ACC112 (cell line): Measurements from ENCODE around the gene CDC14A.

ENCODE experiments used
- H2AFZ ChIP-seq: fragments of 200-600 bp; sonication (generic); one replicate; pipeline ENCODE4 v1.6.0; 2017; ENCODE audit warnings: antibody characterized with exemption, low read length; ENCODE audit not compliant: unreplicated experiment
- H3K27ac ChIP-seq: fragments of 200-600 bp; sonication (generic); 2 replicates; pipeline ENCODE4 v1.5.1; 2014; ENCODE audit warnings: low read depth, mild to moderate bottlenecking, antibody characterized with exemption, low read length, moderate library complexity
- H3K27me3 ChIP-seq: fragments of 200-600 bp; sonication (generic); 2 replicates; pipeline ENCODE4 v1.6.1; 2014; ENCODE audit warnings: mild to moderate bottlenecking, antibody characterized with exemption, low read length, moderate library complexity, mixed read lengths; ENCODE audit not compliant: insufficient read depth
- H3K36me3 ChIP-seq: fragments of 200-600 bp; sonication (generic); 2 replicates; pipeline ENCODE4 v1.6.1; 2016; ENCODE audit warnings: mild to moderate bottlenecking, antibody characterized with exemption, low read length, moderate library complexity, mixed read lengths; ENCODE audit not compliant: insufficient read depth
- H3K4me1 ChIP-seq: fragments of 200-600 bp; sonication (generic); one replicate; pipeline ENCODE4 v1.6.1; 2016; ENCODE audit warnings: low read length, mixed read lengths; ENCODE audit not compliant: insufficient read depth, unreplicated experiment, control insufficient read depth
- H3K4me3 ChIP-seq: fragments of 200-600 bp; sonication (generic); 2 replicates; pipeline ENCODE4 v1.5.1; 2014; ENCODE audit warnings: mild to moderate bottlenecking, low read depth, low read length
- H3K79me2 ChIP-seq: fragments of 200-600 bp; sonication (generic); one replicate; pipeline ENCODE4 v1.6.0; 2016; ENCODE audit warnings: low read length; ENCODE audit not compliant: control insufficient read depth, unreplicated experiment, insufficient read depth

Gene CDC14A

GRCh38 chr1:100428160-100428559, 75.9 kb downstream of the CDC14A start:
- Histone ChIP-seq H3K79me2 (no peaks in the 10 kb centered on the region), H2AFZ (no peak overlapping the region), H3K27me3 (no peaks in the 10 kb centered on the region), H3K27ac (no peak overlapping the region), H3K36me3 (no peaks in the 10 kb centered on the region), H3K4me3 (no peak overlapping the region), H3K4me1 (no peaks in the 10 kb centered on the region)

DNA sequence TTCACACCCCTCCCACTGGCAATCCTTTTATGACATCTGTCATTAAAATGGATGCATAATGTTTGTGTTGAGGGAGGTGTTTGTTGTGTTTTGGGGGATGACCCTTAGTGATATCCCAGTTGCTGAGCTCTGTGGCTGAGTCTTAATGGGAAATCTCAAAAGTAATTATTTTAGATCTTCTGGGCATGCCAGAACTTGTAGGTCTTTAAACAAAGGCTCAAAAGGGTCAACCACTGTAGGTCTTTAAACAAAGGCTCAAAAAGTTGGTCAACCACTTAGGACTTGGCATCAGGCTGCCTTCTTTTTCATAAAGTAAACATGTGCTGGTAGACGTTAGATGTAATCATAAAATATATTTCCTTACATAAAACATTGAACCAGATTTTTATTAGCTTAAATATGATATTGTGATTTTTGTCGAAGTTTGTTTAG, 78.0 kb downstream of the CDC14A start:
- Histone ChIP-seq H3K27ac (no peak overlapping the region), H2AFZ (no peak overlapping the region), H3K27me3 (no peaks in the 10 kb centered on the region), H3K36me3 (no peaks in the 10 kb centered on the region), H3K79me2 (no peaks in the 10 kb centered on the region), H3K4me1 (no peaks in the 10 kb centered on the region), H3K4me3 (no peak overlapping the region)

DNA sequence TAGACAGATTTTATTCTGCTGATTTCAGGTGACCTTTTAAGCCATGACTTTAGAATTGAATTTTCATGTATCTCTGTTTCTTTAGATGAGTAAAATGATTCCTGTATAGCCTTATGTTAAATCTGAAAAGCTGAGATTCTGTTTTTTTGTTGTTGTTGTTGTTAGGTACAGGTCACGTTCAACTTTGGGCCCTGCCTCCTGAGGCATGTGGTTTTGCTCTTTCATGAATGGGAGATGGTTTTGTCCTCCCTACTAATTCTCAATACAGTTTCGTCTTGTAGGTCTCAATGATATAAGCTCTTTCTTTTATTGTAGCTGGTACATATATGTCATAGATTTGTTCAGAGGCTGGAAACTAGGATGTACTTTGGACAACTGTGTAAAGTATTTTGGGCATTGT, 79.6 kb downstream of the CDC14A start:
- Histone ChIP-seq H3K36me3 (no peaks in the 10 kb centered on the region), H3K27me3 (no peaks in the 10 kb centered on the region), H3K4me3 (no peak overlapping the region), H3K4me1 (no peaks in the 10 kb centered on the region), H3K79me2 (no peaks in the 10 kb centered on the region), H2AFZ (no peak overlapping the region), H3K27ac (no peak overlapping the region)

DNA sequence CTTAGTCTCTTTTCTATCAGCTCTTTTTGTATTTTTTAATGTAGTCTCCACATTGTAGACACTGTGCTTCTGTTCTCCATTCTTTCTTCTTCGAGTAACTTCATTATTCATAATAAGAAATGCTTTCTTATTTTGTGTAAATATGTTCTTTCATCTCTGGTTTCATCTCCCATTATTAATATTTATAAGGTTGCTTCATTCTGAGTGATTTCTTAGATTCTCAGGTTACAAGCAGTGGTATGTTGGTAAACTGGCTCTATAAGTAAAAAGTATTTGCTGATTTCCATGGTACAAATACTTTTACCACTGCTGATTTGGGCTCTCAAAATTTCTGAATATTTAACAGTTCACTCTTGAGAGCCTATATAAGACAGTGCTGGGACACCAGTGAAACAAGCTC, 81.3 kb downstream of the CDC14A start:
- Histone ChIP-seq H3K4me1 (no peaks in the 10 kb centered on the region), H3K79me2 (no peaks in the 10 kb centered on the region), H3K27me3 (no peaks in the 10 kb centered on the region), H3K27ac (no peak overlapping the region), H3K4me3 (no peak overlapping the region), H2AFZ (no peak overlapping the region), H3K36me3 (no peaks in the 10 kb centered on the region)

GRCh38 chr1:100434831-100435230, 82.5 kb downstream of the CDC14A start:
- H3K27me3 ChIP-seq, result no peaks in the 10 kb centered on the region
- no peaks in the 10 kb centered on the region for H3K79me2 ChIP-seq
- H3K27ac ChIP-seq, result no peak overlapping the region
- H3K36me3 ChIP-seq, result no peaks in the 10 kb centered on the region
- H2AFZ ChIP-seq, result no peak overlapping the region
- H3K4me1 ChIP-seq, result no peaks in the 10 kb centered on the region
- no peak overlapping the region for H3K4me3 ChIP-seq

DNA sequence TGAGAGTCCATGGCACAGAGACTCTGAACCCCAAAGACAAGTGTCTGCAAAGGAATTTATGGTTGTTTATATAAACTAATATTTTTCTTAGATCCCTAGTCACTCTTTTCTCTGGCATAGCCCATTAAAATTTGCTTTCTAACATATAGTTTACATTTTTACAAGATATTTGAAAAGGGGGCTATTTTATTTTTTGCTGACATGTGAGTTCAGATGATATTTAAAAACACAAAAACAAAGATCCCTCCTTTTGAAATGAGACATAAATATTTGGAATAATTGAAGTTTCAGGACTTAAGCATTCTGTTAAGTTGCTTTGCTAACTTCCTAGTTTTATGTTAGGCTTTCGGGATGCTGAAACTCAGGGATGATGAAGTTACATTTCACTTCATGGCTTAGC, 86.1 kb downstream of the CDC14A start:
- Histone ChIP-seq H3K79me2 (no peaks in the 10 kb centered on the region), H2AFZ (no peak overlapping the region), H3K4me1 (no peaks in the 10 kb centered on the region), H3K27me3 (no peaks in the 10 kb centered on the region), H3K27ac (no peak overlapping the region), H3K36me3 (no peaks in the 10 kb centered on the region), H3K4me3 (no peak overlapping the region)

DNA sequence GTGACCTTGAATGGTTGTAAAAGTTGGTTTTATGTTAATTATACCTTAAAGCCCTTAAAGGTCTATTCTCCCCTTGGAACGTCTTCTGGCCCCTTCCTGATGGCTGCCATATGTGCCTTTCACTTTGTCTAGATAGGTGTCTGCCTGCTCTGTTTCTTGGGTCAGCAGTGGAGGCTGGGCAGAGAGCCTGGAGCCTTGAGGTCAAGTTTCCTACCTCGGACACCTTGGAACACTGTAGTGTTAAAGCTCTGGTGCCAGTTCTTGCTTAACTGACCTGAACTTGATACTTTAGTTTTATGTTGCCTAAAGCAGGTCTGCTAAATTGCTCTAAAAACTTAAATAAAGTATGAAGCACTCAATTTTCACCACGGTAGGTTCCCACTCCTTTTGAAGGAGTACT, 86.5 kb downstream of the CDC14A start:
- H3K4me3 ChIP-seq, result no peak overlapping the region
- H3K4me1 ChIP-seq, result peaks cover 4% of the 10 kb centered on the region
- no peak overlapping the region for H3K27ac ChIP-seq
- H2AFZ ChIP-seq, result no peak overlapping the region
- no peaks in the 10 kb centered on the region for H3K79me2 ChIP-seq
- H3K36me3 ChIP-seq, result no peaks in the 10 kb centered on the region
- no peaks in the 10 kb centered on the region for H3K27me3 ChIP-seq

DNA sequence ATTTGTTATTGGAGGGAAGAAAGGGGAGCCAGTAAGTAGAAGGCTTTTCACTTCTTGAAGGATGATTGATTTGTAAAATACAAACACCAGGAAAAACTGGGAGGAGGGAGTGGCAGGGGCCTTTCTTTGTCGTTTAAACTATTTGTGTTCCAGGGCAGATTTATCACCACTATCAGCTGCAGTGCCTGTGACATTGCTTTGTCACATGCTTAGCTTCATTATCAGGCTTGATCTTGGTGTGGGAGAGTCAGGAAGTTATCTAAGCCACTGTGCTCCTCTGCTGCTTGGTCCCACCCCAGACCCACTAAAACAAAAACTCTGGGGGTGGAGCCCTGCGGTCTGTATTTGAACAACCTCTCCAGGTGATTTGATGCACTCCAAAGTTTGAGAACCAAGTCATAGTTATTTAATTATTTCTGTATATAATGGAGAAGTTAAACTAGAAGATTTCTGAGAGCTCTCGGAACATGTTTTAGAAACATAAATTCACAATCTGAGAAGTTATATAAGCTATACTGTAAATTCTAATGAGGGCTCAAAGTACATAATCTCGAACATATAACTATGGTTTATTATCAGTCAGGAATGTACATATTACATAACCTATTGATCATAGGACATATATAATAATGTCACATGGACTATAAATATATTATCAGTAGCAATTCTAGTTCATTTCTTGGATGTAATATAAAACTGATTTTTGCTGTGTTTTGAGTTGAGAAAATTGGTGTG, 87.9 kb downstream of the CDC14A start:
- Histone ChIP-seq H3K27ac (no peak overlapping the region), H3K27me3 (no peaks in the 10 kb centered on the region), H3K4me3 (no peak overlapping the region), H3K79me2 (no peaks in the 10 kb centered on the region), H2AFZ (no peak overlapping the region), H3K36me3 (no peaks in the 10 kb centered on the region), H3K4me1 (peaks cover 9% of the 10 kb centered on the region)

DNA sequence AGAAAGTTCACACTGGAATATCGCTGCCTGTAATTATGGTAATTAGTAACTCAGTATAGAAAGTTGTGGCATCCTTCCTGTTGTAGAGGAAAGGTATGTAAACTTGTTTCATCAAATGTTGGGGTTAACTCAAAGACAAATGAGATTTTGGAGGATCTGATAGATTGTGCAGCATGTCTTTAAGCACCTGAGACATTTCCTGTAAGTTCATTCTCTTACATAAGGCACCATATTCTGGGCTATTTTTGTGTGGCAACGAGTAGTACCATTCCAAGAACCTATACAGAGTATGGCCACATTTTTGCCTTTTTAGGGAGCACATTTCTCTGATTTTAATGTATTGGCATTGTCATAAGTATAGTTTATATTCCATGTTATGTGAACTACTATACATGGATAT, 88.8 kb downstream of the CDC14A start:
- Histone ChIP-seq H2AFZ (no peak overlapping the region), H3K27me3 (no peaks in the 10 kb centered on the region), H3K4me1 (peaks cover 9% of the 10 kb centered on the region), H3K27ac (no peak overlapping the region), H3K79me2 (no peaks in the 10 kb centered on the region), H3K36me3 (no peaks in the 10 kb centered on the region), H3K4me3 (no peak overlapping the region)

DNA sequence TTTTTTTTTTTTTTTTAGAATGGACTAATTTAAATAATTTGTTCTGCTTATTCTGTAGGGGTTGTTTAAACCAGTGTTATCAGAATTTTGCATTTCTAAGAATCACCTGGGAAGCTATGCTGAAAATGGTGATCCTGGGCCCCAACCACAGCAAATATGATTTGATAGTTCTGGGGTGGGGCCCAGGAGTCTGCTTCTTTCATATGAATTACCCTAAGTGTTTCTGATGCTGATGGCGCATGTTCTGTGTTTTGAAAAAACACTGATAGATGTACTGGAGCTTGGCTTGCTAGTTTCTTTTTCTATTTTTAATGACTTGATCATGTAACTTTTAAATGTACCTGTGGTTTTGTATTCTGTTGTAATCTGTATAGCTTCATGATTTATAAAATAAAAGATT, 89.3 kb downstream of the CDC14A start:
- H3K36me3 ChIP-seq, result no peaks in the 10 kb centered on the region

GRCh38 chr1:100443811-100444571, 91.7 kb downstream of the CDC14A start:
- no peaks in the 10 kb centered on the region for H3K27me3 ChIP-seq
- H3K27ac ChIP-seq, result no peak overlapping the region
- no peaks in the 10 kb centered on the region for H3K36me3 ChIP-seq
- peaks cover 9% of the 10 kb centered on the region for H3K4me1 ChIP-seq
- H3K79me2 ChIP-seq, result no peaks in the 10 kb centered on the region
- no peak overlapping the region for H2AFZ ChIP-seq
- no peak overlapping the region for H3K4me3 ChIP-seq

More for the DNA sequence above, 89.3 kb downstream of the CDC14A start:
- Histone ChIP-seq H3K27me3 (no peaks in the 10 kb centered on the region), H3K27ac (no peak overlapping the region), H3K4me1 (peaks cover 9% of the 10 kb centered on the region), H2AFZ (no peak overlapping the region), H3K79me2 (no peaks in the 10 kb centered on the region), H3K4me3 (no peak overlapping the region)
